ENCODE data around the gene STK17A.

The STK17A gene

DNA sequence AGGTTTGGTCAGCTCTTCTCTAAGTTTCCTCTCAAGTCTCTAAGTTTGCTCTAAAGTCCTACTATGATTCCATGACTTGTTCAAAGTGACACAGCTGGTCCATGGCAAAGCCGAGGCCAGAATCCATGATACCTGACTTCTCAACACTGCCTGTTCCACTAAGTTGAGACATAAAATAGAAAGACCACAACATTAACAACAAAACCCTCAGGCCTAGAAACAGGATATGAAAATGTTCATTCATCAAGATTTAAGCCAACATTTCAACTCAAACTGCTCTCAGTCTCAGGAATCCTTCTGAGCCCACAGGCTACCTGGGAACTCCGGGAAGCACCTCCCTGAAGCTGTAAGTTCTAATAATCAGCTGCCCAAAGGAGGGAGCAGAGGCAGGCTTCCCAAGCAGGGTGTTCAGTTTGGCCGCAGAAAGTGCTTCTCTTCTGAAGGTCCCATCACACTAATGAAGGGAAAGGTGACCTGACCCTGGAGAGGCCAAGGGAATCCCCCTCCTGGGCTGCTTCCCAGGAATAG lies 62.9 kb downstream of the STK17A start:
- TF ChIP-seq, protein P1, sequence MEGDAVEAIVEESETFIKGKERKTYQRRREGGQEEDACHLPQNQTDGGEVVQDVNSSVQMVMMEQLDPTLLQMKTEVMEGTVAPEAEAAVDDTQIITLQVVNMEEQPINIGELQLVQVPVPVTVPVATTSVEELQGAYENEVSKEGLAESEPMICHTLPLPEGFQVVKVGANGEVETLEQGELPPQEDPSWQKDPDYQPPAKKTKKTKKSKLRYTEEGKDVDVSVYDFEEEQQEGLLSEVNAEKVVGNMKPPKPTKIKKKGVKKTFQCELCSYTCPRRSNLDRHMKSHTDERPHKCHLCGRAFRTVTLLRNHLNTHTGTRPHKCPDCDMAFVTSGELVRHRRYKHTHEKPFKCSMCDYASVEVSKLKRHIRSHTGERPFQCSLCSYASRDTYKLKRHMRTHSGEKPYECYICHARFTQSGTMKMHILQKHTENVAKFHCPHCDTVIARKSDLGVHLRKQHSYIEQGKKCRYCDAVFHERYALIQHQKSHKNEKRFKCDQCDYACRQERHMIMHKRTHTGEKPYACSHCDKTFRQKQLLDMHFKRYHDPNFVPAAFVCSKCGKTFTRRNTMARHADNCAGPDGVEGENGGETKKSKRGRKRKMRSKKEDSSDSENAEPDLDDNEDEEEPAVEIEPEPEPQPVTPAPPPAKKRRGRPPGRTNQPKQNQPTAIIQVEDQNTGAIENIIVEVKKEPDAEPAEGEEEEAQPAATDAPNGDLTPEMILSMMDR (IDR thresholded peaks at IDR 0.05; ENCODE audit: low read depth, low read length, missing control alignments): no peak
- no peak overlapping the region for H3K4me3 ChIP-seq (ENCODE audit: low read depth, low read length)

DNA sequence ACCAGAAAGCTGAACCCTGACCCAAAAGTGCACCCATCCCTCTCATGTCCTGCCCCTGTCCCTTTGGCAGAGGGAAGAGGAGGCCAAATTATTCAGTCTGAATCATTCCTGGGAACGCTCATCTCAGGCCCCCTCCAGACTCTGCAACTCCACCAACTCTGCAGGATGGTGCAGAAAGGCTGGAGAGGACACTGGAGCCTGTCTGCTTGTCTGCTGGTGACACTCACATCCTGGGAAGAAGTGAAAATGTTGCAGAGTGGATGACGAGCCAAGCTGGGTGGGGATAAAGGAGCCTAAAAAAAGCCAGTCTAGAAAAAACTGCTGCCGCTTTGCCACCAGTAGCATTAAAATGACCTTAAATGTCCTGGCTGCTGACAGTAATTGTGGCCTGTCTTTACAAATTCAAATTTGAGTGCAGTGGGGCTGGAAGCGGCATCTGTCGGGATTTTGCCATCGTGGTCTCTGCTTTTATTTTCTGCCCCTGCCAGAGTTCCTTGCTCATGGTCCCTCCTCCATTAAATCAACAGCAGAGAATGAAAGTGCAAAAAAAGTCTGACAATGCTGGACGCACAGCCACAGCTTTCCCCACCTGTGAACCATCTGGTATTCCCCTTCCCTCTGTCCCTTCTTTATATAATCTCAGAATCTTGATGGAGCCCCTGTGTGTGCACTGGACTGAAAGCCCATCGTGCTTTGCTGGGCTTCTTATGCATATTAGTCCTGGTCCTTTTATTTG lies 63.9 kb downstream of the STK17A start:
- peak overlapping the region; percentile 100 for H3K27ac ChIP-seq
- TF ChIP-seq, protein P1 (IDR thresholded peaks at IDR 0.05; ENCODE audit: low read depth, low read length, missing control alignments): no peak
- in situ Hi-C loops (cut with HindIII; ENCODE audit: low pct_ligation_motif_present, low sequenced_read_pairs): no loop called here
- peak; percentile 64 for DNase-seq
- peaks cover 13% of the 10 kb centered on the region for H3K36me3 ChIP-seq (replicated peaks)
- no peak overlapping the region for H3K4me3 ChIP-seq (ENCODE audit: low read depth, low read length)
- H3K27me3 ChIP-seq (replicated peaks): no peaks in the 10 kb centered on the region

More for the DNA sequence above, 62.9 kb downstream of the STK17A start:
- DNase-seq: no peak
- Histone ChIP-seq H3K36me3 (replicated peaks) (peaks cover 17% of the 10 kb centered on the region), H3K27ac (peak overlapping the region; percentile 100), H3K27me3 (replicated peaks) (no peaks in the 10 kb centered on the region)
- in situ Hi-C loops (cut with HindIII; ENCODE audit: low pct_ligation_motif_present, low sequenced_read_pairs): no loop called here

DNA sequence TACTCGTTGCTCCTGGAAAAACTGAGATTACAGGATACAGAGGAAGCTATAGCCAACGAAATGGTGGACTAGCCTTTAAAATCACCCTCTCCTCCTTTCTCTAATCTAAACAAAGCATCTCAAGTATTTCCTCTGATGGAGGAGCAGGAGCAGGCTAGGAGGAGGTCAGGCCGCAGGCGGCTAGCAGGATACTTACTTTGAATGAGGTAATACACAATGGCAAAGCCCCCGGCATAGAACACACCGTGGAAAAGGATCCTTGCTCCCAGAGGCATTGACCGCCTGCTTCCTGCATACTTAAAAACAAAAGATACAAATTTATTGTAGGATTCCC lies 64.4 kb downstream of the STK17A start:
- peak; percentile 91 for DNase-seq
- in situ Hi-C loops (cut with HindIII; ENCODE audit: low pct_ligation_motif_present, low sequenced_read_pairs): no loop called here

DNA sequence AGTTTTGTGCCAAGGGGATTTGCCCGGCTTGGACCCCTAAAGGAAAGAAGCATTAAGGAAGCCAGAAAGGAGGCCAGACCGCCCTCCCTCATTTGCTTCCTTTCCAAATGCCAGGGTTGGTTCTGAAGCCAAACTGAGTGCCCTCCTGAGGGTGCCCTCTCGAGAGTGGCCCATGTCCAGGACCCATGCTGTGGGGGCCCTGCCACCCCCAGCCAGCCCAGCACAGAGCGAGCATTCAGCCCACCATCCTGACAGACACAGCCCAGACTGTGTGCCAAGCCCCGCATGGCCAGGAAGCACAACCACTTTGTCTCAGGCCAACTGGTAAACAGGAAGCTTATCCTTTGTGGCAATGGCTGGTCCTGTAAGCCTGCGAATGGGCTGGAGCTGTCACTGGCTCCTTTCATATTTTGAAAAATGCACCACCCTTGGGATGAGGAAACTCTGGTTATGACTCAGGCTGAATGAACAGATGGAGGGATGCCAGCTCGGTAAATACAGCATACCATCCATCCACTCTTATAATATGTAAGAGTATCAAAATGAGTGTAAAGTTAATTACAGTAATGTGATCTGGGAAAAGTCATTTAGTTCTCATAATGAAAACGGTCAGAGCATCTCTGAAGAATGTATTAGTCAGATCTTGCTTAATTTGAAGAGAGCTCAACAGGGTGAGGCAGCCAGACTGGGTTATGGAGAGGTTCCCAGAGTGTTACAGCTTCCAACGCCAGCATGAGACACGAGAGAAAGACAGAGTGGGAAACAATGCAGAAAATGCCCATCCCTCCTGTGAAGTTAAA lies 65.0 kb downstream of the STK17A start:
- TF ChIP-seq, protein P1 (IDR thresholded peaks at IDR 0.05; ENCODE audit: low read depth, low read length, missing control alignments): no peak
- Histone ChIP-seq H3K36me3 (replicated peaks) (peaks cover 6% of the 10 kb centered on the region), H3K27ac (peak overlapping the region; percentile 100), H3K27me3 (replicated peaks) (no peaks in the 10 kb centered on the region), H3K4me3 (ENCODE audit: low read depth, low read length) (peak overlapping the region; percentile 15)
- in situ Hi-C loops (cut with HindIII; ENCODE audit: low pct_ligation_motif_present, low sequenced_read_pairs): no loop called here
- peak; percentile 94 for DNase-seq

More for the DNA sequence above, 64.4 kb downstream of the STK17A start:
- Histone ChIP-seq H3K27ac (peak overlapping the region; percentile 100), H3K36me3 (replicated peaks) (peaks cover 11% of the 10 kb centered on the region), H3K27me3 (replicated peaks) (no peaks in the 10 kb centered on the region), H3K4me3 (ENCODE audit: low read depth, low read length) (no peak overlapping the region)
- TF ChIP-seq, protein P1 (IDR thresholded peaks at IDR 0.05; ENCODE audit: low read depth, low read length, missing control alignments): no peak

DNA sequence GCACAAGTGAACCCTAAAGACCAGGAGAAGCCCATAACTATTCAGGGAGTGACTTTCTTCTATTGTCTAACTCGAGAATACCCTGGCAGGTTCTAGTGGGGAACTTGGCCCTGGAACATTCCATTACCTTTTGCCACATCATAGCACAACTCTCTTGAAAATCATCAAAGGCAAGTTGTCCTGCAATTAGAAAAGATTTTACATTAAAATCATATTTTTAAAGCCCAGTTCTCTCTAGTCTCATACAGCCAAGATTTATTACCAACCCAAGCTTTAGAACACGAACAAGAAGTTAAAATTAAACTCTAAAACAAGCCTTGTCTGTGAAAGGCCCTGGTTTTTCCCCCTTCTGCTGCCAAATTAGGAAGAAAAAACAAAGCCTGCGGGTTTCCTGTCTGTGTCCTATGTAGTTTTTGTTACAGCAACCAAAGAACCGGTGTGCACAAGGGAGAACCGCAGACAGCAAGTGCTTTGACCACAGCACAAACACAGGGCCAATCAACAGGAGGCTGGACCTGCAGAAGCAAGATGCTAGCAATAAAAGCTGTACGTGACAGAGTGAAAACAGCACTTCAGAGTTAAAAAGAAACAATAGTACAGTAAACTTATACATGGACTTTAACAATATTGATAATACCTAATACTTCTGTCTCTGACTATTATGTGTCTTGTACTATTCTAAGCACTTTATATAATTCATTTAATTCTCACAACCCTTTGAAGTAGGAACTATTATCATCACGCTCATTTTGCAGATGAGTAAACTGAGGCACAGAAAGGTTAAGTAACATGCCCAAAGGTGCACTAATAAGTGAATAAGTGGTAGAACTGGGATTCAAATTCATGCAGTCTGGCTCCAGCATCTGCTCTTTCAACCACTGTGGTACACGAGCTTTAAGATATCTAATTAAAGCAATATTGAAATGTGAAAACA lies 65.8 kb downstream of the STK17A start:
- in situ Hi-C loops (cut with HindIII; ENCODE audit: low pct_ligation_motif_present, low sequenced_read_pairs): no loop called here
- H3K4me3 ChIP-seq (ENCODE audit: low read depth, low read length): no peak overlapping the region
- no peaks in the 10 kb centered on the region for H3K36me3 ChIP-seq (replicated peaks)
- no peaks in the 10 kb centered on the region for H3K27me3 ChIP-seq (replicated peaks)
- H3K27ac ChIP-seq: peak overlapping the region; percentile 100
- TF ChIP-seq, protein P1 (IDR thresholded peaks at IDR 0.05; ENCODE audit: low read depth, low read length, missing control alignments): no peak
- DNase-seq: peak; percentile 89
